Measurements from ENCODE around the gene WWOX.

Gene WWOX

DNA sequence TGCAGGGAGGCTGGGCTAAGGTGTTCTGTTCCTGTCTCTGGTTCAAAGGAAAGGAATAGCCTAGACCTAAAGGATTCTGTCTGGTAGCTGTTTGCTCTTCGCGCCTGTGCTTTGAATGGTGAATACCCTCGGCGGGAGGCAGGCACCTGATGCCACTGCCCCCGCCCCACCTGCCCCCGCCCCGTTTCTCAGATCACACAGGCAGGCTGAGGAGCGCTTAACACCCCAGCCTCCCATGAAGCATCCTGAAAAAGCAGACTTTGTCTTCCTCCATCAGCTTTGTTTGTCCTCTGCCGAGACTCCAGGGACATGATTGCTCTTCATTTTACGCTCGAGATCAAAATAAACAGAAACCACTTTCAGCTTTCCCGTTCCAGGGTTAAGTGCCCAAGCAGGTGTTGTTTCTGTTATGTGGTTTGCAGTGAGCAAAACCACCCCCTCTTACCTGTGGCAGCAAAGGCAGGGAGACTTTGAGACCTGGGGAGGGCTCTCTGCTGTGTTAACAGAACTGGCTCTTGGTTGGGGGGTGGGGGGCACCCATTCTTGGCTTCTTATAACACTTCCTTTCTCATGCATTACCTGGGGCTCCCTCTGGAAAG, 452.1 kb downstream of the WWOX start:
- DNase-seq = peak; percentile 1 to 26

DNA sequence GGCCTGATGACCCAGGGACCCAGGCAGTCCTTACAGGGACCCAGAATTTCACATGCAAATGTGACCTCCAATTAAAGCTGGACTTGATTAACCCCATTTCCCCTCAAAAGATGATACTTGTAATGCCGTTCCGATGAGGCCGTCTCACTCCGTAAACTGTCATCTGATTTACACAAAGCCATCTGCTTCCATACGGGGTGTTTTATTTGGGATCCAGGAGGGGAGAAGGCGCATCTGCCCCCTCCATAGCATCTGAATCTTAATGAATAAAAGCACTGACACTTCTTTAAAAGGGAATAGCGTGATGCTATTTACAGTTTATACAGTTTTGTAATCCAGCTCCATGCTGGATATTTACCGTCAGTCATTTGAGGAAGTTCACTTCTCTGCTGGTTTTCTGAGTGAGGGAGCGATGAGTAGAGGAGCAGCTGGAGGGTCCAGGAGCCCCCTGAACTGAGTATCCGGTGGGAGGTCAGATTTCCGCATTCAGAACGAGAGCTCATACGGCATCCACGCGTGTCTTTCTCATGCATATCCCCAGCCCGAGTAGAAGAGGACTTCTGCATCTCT, 452.7 kb downstream of the WWOX start:
- DNase-seq = no peak

DNA sequence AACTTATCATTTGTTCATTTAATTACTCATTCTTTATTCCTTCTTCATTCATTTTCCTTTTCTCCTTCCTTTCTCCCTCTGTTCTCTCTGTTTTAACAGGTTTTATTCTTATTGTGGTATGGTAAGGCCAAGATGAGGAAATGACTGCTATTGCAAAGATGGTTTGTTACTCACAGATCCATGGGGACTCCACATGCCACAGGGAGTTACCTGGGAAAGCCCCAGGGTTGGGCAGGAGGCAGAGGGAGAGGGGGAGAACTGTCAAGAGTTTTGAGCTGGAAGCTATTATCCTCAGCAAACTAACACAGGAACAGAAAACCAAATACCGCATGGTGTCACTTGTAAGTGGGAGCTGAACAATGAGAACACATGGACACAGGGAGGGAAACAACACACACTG, 453.3 kb downstream of the WWOX start:
- DNase-seq = no peak

DNA sequence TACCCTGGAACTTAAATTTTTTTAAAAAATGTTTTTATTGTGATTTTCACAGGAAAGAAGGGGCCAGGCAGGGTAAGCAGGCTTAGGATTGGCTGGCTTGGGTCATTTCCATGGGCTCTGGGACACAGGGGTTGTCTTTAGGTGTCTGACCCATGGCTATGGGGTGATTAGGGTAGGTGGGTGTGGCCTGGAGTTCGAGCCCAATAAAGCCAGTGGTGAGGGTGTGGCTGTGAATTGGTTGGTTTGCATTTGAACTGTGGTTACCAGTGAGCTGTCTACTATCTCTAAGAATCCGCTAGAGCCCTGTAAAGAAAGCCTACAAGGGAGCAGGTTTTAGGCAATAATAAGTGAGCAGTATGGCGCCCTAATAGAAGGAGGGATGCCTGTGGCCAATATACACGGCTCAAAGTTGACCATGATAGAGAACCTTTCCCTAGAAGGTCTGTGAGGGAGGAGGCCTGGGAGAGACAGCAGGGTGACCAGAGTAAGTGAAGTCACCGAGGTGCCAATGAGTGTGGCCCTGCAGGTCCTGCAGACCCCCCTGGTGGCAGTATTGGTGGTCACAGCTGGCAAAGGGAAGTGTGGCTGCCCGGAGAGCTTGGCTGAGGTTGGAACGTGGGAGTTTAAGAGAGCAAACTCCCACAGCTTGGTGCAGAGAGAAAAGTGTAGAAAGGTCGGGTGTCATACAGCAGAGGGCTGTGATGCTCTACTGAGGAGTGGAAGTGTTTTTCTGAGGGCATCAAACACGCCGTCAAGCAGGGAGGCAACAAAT, 454.0 kb downstream of the WWOX start:
- no peak for DNase-seq

DNA sequence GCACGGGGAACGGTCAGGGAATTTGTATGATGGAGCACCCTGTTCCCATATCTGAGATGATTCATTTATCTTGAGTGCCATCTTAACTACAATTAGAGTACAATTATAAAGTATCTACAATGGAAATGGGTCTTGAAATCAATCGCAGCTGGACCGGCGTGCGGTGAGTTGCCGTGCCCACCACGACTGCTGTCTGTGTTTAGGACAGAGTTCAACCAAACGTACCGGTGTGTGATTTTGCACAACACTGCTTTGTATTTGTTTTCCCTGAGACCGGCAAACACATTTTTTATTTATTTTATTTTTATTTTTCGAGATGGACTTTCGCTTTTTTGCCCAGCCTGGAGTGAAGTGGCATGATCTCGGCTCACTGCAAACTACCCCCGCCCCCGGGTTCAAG, 457.0 kb downstream of the WWOX start:
- DNase-seq = no peak

DNA sequence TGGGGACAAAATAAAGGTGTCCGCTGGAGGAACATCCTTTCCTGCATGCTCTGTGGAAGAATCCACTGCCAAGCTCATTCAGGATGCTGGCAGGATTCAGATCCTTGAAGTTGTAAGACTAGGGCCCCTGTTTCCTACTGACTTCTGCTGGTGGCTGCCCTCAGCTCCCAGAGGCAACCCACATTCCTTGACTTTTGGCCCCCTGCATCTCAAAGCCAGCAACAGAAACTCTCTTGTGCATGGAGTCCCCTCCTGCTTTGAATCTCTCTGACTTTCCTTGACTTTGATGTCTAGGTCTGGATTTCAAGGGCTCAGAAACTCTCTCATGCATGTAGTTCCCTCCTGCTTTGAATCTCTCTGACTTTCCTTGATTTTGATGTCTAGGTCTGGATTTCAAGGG, 461.5 kb downstream of the WWOX start:
- DNase-seq = no peak

DNA sequence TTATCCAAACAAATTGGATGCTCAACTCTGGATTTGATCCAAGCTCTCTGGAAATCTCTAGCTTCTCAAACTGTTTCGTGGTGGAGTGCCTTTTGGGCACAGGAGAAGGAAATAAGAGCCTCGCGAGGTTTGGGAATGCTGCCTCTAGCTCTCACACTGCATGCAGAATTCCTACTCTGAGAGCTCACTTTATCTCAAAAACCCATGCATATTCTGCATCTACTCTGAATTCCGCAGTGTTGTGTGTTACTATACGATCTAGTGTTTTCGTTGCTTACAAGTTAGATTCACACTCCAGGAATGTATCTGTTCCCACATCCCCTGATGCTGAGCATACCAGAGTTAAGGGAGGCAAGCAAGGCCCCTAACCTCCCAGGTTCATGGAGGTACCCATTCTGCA, 462.7 kb downstream of the WWOX start:
- no peak for DNase-seq

DNA sequence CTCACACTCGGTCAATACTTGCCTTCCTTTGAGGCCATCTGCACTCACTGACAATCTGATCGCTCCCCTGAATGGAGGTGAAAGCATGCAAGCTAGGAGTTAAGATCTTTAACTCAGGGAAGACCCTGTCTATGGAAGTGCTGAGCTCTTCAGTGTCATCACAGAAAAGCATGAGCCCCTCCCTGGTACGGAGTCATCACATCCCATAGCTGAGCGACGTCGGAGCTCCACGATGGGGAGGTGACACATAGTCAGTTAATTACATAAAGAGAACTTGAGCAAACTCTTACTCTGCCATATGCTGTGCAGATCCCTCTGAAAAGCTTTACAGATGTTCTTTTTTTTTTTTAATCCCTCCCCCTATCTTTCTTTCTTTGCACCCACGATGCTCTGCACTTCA, 463.2 kb downstream of the WWOX start:
- DNase-seq = no peak

DNA sequence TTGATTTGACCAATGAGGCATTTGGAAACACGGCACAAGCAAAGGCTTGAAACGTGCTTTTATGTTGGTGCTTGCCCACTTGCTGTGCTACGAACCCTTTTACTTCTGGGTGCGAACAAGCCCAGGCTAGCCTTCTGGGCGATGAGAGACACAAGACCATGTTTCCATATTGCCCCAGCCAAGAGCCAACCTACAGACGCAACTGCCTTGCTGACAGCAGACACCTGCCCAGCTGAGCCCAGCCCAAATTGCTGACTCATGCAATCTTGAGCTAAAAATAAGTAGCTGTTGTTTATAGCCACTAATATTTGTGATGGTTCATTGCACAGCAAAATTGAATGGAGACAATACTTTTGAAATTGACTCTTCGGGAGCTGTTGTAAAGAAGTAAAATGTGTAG, 464.5 kb downstream of the WWOX start:
- peak; percentile 2 to 6 for DNase-seq

DNA sequence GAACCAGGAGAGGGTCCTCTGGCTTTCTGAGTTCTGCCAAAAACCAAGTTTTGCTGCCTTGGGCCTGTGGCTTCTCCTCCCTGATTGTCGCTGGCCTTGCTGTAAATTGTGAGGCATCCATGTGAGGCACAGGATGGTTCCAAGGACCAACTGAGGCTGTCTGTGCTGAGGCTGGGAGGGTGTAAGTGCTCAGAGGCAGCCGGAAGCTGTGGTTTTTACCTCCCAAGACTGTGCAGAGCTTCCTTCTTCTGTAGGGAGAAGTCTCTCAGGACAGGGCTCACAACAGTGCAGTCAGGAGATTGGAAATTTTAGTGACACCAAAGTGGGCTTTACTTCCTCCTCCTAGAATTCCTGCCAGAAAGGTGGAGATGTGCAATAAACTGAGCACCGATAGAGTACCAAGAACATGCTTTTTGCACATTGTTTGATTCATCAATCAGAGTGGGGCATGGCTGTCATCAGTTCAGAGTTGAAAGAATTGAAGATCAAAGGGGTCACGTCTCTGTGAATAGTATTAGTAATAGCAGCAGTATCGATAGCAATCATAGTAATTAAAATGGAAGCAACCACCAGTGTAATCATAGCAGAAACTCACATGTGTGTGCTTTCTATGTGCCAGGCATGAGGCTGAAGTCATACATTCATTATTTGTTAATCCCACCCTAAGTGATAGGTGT, 467.1 kb downstream of the WWOX start:
- no peak for DNase-seq

DNA sequence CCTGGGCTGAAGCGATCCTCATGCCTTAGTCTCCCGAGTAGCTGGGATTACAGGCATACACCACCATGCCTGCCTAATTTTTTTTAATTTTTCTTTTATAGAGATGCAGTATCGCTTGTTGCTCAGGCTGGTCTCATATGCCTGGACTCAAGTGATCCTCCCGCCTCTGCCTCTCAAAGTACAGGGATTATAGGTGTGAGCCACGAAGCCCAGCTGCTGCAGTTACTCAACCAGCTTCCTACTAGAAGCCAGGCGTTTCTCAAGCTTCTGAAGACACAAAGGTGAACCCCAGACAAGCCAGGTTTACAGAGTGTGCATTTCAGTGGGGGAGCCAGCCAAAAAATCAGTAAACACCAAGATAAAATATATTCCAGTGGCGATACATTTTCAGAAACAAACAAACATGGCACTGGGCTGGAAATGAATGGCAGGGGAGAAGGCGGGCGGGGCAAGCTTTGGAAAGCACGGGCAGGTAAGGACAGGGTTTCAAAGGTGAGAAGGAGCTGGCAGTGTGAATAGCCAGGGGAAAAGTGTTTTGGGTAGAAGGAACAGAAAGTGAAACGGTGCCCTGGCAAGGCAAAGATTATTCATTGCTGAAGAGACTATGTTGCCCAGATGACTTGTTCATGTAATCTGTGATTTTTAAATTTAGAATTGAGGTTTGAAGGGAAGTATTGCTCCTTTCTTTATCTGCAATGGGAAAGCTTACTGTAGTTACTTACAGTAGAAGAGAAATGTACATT, 471.1 kb downstream of the WWOX start:
- no peak for DNase-seq

DNA sequence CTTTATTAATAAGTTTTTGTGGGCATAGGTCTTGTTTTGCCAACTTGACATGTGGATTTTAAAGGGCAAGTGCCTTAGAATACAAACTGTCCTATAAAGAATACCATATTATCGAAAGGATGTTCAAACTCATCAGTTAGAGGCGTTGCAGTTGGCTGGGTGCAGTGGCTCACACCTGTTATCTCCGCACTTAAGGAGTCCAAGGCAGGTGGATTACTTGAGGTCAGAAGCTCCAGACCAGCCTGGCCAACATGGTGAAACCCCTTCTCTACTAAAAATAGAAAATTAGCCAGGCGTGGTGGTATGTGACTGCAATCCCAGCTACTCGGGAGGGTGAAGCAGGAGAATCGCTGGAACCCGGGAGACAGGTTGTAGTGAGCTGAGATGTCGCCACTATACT, 472.0 kb downstream of the WWOX start:
- no peak for DNase-seq

DNA sequence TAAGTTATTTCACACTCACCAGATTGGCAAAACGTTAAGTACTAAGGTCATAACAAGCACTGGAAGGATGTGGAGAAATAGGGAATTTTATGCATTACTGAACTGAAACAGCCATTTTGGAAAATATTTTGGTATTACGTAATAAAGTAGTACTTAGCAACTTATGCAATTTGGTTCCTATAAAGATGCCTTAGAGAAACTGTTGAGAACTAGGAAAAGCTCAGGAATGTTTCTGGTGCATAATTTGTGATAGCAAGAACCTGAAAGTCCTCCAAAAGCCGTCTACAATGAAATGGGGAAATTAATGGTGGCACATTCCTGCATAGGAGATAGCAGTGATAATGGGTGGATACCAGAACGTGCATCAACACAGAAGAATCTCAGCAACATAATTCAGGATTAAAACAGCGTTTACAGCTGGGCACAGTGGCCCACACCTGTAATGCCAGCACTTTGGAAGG, 472.5 kb downstream of the WWOX start:
- no peak for DNase-seq

DNA sequence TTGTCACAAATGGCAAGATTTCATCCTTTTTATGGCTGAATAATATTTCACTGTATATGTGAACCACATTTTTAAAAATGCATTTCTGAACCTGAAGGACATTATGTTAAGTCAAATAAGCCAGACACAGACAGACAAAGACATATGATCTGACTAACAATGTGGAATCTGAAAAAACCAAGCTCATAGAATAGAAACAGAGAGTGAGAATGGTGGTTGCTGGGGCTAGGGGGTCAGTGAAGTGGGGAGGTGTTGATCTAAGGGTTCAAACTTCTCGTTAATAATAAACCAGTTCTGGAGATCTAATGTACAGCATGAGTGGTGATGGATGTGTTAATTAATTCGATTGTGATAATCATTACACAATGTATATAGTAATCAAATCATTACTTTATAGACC, 475.1 kb downstream of the WWOX start:
- no peak for DNase-seq

DNA sequence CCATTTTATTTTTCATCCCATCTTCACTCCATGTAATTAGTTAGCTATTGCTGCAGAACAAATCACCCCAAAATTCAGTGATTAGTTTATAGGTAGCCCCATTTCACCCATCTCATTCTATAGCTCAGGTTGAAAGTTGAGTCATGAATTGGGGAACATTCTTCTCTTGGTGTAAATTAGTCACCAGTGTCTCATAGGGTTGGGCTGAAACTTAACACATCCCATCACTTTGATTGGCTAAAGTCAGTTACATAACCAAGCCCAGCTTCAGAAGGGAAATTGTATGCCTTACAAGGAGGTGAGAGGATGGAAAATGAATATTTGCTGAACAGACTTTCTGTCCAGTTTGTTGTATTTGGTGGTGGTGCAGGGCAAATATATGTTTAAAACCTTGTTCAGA, 477.5 kb downstream of the WWOX start:
- no peak for DNase-seq

DNA sequence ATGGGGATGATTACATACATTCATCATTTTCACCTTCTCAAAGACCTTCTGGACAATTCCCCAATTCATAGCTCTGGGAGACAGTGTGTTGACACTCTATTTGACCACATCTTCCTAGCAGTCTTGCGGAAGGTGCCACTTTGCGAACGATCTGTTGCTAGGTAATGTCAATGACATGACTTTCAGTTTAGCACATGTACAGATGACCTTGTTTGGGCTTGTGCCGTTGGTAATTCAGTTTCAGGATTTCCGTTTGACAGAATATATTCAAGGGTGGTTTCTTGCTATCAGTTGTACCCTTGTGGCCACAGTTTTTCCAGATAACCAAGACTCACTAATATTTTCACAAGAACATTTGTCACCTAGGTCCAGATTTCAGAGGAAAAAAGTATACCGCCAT, 478.2 kb downstream of the WWOX start:
- no peak for DNase-seq

DNA sequence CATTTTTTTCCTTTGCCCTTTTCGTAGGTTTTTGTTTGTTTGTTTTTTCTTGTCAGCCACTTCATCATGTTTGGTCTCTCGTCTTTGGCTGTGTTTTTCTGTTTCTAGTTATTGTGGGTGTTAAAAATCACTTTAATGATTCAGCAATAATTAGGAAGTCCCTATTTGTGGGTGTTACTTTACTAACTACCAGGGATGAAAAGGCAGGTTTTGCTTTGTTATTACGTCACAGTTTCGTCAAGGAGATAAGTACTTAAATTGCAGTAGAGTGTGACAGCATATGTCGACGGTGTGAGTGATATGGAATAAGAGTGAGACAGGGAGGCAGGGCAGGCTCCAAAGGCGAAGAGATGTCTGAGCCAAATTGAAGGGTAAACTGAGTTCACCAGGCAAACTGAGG, 479.6 kb downstream of the WWOX start:
- no peak for DNase-seq

DNA sequence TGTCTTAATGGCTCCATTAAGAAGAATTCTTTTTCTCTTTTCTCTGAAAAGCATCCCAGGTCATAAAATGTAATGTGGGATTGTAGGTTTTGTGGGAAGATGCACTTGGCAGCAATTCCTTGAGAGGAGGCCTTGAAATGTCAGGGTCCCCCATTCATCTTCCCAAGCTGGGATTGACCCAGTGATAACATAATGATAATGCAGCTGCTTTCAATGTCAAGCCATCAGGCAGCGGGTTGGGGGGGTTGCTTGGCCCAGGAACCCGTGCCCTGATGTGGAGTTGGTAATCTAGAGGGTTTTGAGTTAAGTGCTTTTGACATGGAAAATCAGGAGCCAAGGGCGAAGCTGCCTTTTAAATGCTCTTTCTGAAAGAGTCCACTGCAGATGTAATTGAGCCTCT, 484.0 kb downstream of the WWOX start:
- no peak for DNase-seq

DNA sequence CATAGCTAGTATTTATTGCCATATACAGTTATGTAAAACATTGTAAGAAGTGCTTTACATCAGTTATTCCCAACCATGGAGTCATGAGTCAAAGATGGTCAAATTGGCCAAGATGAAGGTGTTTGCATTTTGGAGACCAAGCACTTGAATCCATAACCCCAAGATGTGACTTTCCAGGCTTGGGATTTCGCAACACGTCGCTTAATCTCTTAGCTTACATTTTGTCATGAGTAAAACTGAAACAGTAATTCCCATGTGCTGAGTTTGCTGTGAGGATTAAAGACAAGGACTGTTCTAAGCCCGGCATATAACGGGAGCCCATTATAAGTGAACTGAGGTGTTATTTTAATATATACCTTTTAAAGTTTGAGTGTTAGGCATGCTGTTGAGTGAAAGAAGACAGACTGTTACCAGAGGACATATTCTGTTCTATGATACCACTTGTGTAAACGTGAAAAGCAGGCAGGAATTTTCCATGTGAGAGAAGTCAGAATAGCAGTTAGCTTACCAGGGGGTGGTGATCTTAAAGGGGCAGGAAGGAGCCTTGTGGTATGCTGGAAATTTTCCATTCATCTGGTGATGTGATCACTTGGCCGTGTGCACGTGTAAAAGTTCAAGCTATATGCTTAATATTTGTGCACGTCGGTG, 484.9 kb downstream of the WWOX start:
- no peak for DNase-seq

DNA sequence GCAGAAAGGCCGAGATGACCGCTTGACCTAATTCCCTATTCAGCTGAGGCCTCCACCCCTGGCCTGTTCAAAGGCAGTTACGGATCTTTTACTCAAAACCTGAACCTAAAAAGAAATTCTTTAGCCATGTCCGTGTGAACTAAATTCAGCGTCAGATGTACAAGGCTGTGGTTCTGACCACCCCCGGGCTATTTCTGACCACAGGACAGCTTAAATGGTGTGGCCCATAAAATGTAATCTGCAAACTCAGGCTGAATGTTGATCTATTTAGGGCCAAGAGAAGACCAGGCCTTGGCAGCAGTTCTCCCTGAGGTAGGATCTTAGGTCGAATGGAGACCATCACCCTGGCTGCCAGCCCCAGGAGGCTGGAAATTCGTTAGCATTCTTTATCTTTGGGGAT, 485.5 kb downstream of the WWOX start:
- no peak for DNase-seq

DNA sequence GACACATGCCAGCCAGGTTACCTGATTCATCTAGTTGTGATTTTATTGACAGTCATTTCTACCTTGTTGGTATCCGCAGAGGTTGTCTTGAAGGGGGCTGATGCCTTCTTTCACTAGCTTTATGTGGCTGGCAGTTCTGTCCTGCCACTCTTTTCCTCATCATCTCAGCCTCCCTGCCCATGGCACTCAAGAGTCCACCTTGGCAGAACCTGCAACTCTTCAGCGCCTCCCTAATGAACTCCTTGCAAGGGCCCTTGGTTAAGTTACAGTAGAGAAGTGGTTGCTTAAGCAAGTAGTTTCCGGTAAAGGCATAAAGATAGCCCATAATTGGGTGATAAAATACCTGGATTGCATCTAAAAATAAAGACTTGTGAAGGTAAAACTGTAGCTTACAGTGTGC, 489.9 kb downstream of the WWOX start:
- no peak for DNase-seq

DNA sequence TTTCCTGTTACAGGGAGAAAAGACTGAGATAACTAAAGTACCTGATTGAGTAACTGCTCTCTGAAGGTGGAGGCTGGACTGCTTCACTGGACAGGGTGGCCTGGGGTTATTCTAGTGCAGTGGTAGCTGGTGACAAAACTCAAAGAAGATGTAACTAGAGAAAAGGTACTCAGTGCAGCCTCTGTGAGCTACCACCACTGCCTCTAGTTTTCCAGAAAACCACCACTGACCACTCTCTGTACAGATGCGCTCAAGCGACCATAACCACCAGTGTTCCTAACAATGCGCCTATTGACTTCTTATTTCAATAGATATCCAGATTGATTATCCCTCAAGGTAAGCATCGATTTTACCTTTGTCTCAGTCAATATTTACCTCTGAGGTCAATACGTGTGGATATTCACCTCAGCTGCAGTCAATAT, 492.2 kb downstream of the WWOX start:
- DNase-seq = no peak

DNA sequence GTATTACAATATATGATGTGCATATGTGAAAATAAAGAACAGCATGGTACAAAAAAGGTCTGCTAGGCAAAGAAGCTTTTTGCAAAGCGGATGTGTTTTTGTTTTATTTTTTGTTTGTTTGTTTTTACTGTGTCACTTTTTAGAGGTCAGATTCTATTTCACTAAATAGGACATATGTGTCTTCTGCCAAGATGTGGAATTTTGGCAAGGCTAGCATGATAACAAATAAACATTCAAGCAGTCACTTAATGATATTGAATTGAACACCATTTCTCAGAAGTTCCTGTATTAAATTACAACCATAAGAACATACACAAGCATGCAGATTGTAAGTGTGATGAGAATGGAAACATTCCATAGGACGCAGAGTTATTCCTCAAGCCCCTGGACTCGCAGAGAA, 492.7 kb downstream of the WWOX start:
- DNase-seq = no peak
